DND-41 (cell line): Measurements from ENCODE around the gene DYNC1I1.

Source experiments
- ATAC-seq: fragments of 200-7000 bp; cut with Tn5 transposase; 3 replicates; pipeline ENCODE4 v1.9.1; 2021; ENCODE audit warnings: low read depth; ENCODE audit not compliant: insufficient read depth
- DNase-seq: peaks from one replicate; pipeline ENCODE4 v3.0.0-alpha.2; 2020
- H2AFZ ChIP-seq: 2 replicates; pipeline ENCODE4 v1.6.0; 2012; ENCODE audit warnings: low read depth, low read length
- H3K27ac ChIP-seq: 2 replicates; pipeline ENCODE4 v1.5.1; 2012; ENCODE audit warnings: low read length, inconsistent platforms
- H3K27me3 ChIP-seq: fragments of 200-600 bp; sonication (generic); 2 replicates; pipeline ENCODE4 v1.6.0; 2012; ENCODE audit warnings: low read length, mild to moderate bottlenecking, inconsistent platforms; ENCODE audit not compliant: insufficient read depth, poor library complexity
- H3K36me3 ChIP-seq: 2 replicates; pipeline ENCODE4 v1.5.1; 2012; ENCODE audit warnings: low read length, inconsistent platforms; ENCODE audit not compliant: insufficient read depth
- H3K4me1 ChIP-seq: 2 replicates; pipeline ENCODE4 v1.5.1; 2012; ENCODE audit warnings: mild to moderate bottlenecking, low read length; ENCODE audit not compliant: insufficient read depth
- H3K4me2 ChIP-seq: 2 replicates; pipeline ENCODE4 v1.6.0; 2012; ENCODE audit warnings: mild to moderate bottlenecking, moderate library complexity, low read length, inconsistent platforms; ENCODE audit not compliant: insufficient read depth
- H3K4me3 ChIP-seq, 2 experiments: fragments of 200-600 bp in 1 of 2; shearing (Covaris generic) in 1 of 2; 2 replicates each; pipeline ENCODE4 v1.5.1; 2012 to 2016; ENCODE audit warnings: inconsistent platforms in 2 of 2, low read length in 2 of 2, mild to moderate bottlenecking in 2 of 2, low read depth in 1 of 2, moderate library complexity in 1 of 2
- H3K79me2 ChIP-seq: 2 replicates; pipeline ENCODE4 v1.6.0; 2012; ENCODE audit warnings: low read length, inconsistent platforms; ENCODE audit not compliant: insufficient read depth
- H3K9ac ChIP-seq: 2 replicates; pipeline ENCODE4 v1.6.0; 2012; ENCODE audit warnings: low read depth, mild to moderate bottlenecking, inconsistent platforms, low read length, moderate library complexity
- H3K9me3 ChIP-seq: 2 replicates; pipeline ENCODE4 v1.5.1; 2012; ENCODE audit warnings: low read length, moderate library complexity, mild to moderate bottlenecking, inconsistent platforms; ENCODE audit not compliant: insufficient read depth, severe bottlenecking
- H4K20me1 ChIP-seq: 2 replicates; pipeline ENCODE4 v1.6.0; 2012; ENCODE audit warnings: low read length; ENCODE audit not compliant: insufficient read depth
- CTCF ChIP-seq: IDR thresholded peaks from 2 replicates; pipeline ENCODE4 v1.5.1; 2012; ENCODE audit warnings: borderline replicate concordance, low read length, moderate library complexity, mild to moderate bottlenecking; ENCODE audit not compliant: poor library complexity, severe bottlenecking; ENCODE audit errors: extremely low read depth
- EZH2 ChIP-seq: IDR thresholded peaks from 3 replicates; pipeline ENCODE4 v1.6.1; 2012; ENCODE audit warnings: borderline replicate concordance, low read depth, mild to moderate bottlenecking, moderate library complexity, low read length, inconsistent platforms; ENCODE audit not compliant: severe bottlenecking

Gene DYNC1I1

GRCh38 chr7:96136600-96137239, 364.4 kb downstream of the DYNC1I1 start:
- ATAC-seq (no peak), DNase-seq (no peak)
- Histone ChIP-seq H3K9ac (no peak overlapping the region), H2AFZ (no peak overlapping the region), H3K4me3 (no peak overlapping the region), H3K9me3 (no peaks in the 10 kb centered on the region), H3K36me3 (no peaks in the 10 kb centered on the region), H3K4me1 (no peaks in the 10 kb centered on the region), H3K4me2 (no peak overlapping the region), H3K79me2 (no peaks in the 10 kb centered on the region), H3K27me3 (no peaks in the 10 kb centered on the region), H4K20me1 (no peaks in the 10 kb centered on the region), H3K27ac (no peak overlapping the region)
- TF ChIP-seq EZH2 (no peak), CTCF (no peak)

- no peak overlapping the region for H3K4me3 ChIP-seq
- no peaks in the 10 kb centered on the region for H3K9me3 ChIP-seq
- H4K20me1 ChIP-seq = no peaks in the 10 kb centered on the region
- TF ChIP-seq EZH2 = no peak
- no peak for TF ChIP-seq CTCF
- DNase-seq (no peak), ATAC-seq (no peak)
- no peaks in the 10 kb centered on the region for H3K79me2 ChIP-seq
- no peak overlapping the region for H3K27ac ChIP-seq
- H3K4me2 ChIP-seq = no peak overlapping the region
- H3K4me1 ChIP-seq = no peaks in the 10 kb centered on the region
- H3K9ac ChIP-seq = no peak overlapping the region
- H3K27me3 ChIP-seq = no peaks in the 10 kb centered on the region
- no peaks in the 10 kb centered on the region for H3K36me3 ChIP-seq
- no peak overlapping the region for H2AFZ ChIP-seq
Observed at GRCh38 chr7:96143495-96144259, 371.3 kb downstream of the DYNC1I1 start.

- Histone ChIP-seq H3K9me3 (no peaks in the 10 kb centered on the region), H3K27ac (no peak overlapping the region), H3K36me3 (no peaks in the 10 kb centered on the region), H3K9ac (no peak overlapping the region), H3K4me2 (no peak overlapping the region), H3K79me2 (no peaks in the 10 kb centered on the region), H3K4me1 (no peaks in the 10 kb centered on the region), H3K27me3 (no peaks in the 10 kb centered on the region), H3K4me3 (no peak overlapping the region), H2AFZ (no peak overlapping the region), H4K20me1 (no peaks in the 10 kb centered on the region)
- TF ChIP-seq EZH2 = no peak
- no peak for TF ChIP-seq CTCF
- DNase-seq (no peak), ATAC-seq (no peak)
Observed at GRCh38 chr7:96144260-96144526, 371.8 kb downstream of the DYNC1I1 start.
